SK-N-SH treated with all-trans-retinoic acid at 6 μM for 48 hours (cell line): ENCODE measurements around the gene TNFRSF1A.
"Not testable (repeated sequence)": the region's sequence is repeated elsewhere in the genome, so short reads cannot be mapped to it uniquely, and the experiment has no call there.

ENCODE experiments used
- BACH2 ChIP-seq: fragments of 250-450 bp; sonication (Bioruptor Pico); IDR thresholded peaks from 2 replicates; pipeline ENCODE4 v1.9.0; 2021; ENCODE audit warnings: mild to moderate bottlenecking, borderline replicate concordance
- CREB5 ChIP-seq: fragments of 250-450 bp; sonication (Bioruptor Pico); IDR thresholded peaks from 2 replicates; pipeline ENCODE4 v1.5.1; 2020; ENCODE audit warnings: low read depth, mild to moderate bottlenecking, moderate library complexity
- CSRNP3 ChIP-seq: fragments of 250-450 bp; sonication (Bioruptor Pico); IDR thresholded peaks from 2 replicates; pipeline ENCODE4 v1.5.1; 2021; ENCODE audit warnings: mild to moderate bottlenecking, moderate library complexity

- not testable (repeated sequence) for TF ChIP-seq CSRNP3 (CRISPR knock-in tag); CREB5; BACH2 (CRISPR knock-in tag)
Measured at GRCh38 chr12:6289081-6289480, 52.8 kb downstream of the TNFRSF1A start.
